LNCAP (cell line): ENCODE measurements around the gene BTN1A1.

Experiments used
- CTCF ChIP-seq: fragments of 450-650 bp; IDR thresholded peaks from 2 replicates; pipeline ENCODE4 v1.5.1; 2017; ENCODE audit warnings: mild to moderate bottlenecking

Gene BTN1A1

DNA sequence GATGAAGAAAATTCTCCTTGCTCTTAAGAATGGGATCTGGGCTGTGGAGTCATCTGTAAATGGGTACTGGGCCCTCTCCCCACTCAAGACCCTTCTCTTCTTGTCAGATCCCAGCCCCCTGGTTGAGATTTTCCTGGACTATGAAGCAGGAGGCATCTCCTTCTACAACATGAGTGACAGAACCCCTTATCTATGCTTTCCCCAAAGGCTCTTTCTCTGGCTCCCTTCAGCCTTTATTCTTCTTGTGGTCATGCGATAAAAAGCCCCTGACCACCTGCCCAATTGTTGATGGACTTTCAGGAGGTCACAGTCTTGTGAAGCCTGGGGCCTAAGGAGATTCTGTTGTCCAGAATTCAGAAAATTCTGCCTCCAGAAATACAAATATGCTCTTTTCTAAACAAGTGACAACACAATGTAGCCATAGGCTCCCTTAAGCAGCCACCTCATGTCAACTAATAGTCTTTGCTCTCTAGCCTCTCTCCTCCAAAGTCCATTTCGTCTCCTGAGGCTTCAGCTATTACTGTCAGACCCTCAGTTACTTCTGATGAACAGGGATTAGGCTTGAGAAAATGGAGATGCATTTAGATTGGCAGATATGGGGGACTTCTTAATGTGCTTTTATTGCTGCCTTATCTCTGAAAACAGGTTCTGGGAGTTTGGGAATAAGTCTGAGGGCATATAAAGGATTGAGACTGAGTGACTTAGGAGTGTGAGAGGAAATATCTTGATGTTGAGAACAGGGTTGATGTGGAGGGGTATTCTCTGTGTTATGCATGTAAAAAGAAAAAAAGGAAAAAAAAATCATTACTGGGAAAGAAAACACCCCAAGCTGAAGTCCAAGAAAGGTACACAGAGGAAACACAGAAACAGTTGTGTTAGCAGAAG, 21.8 kb upstream of the BTN1A1 start:
- TF ChIP-seq CTCF: no peak

- no peak for TF ChIP-seq CTCF
Measured at GRCh38 chr6:26478985-26479278, 21.2 kb upstream of the BTN1A1 start.

- no peak for TF ChIP-seq CTCF
Measured at GRCh38 chr6:26482338-26482737, 17.8 kb upstream of the BTN1A1 start.

- no peak for TF ChIP-seq CTCF
Measured at GRCh38 chr6:26483727-26484126, 16.4 kb upstream of the BTN1A1 start.

DNA sequence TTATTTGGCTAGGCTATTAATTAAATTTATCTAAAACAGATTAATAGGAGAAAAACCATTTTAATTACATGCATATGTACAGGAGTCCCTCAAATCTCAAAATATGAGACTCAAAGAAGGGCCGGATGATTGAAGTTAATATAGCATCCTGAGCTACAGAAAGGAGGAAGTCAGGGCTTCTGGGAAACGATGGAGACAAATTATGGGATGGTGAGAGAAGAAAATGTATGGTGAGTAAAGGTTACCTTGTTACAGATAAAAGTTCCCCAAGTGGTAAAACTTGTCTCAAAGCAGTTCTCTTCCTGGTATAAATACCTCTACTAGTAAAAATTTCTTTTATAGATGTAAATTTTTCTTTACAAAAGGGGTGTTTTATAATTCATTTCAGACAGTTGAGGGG, 15.9 kb upstream of the BTN1A1 start:
- no peak for TF ChIP-seq CTCF

DNA sequence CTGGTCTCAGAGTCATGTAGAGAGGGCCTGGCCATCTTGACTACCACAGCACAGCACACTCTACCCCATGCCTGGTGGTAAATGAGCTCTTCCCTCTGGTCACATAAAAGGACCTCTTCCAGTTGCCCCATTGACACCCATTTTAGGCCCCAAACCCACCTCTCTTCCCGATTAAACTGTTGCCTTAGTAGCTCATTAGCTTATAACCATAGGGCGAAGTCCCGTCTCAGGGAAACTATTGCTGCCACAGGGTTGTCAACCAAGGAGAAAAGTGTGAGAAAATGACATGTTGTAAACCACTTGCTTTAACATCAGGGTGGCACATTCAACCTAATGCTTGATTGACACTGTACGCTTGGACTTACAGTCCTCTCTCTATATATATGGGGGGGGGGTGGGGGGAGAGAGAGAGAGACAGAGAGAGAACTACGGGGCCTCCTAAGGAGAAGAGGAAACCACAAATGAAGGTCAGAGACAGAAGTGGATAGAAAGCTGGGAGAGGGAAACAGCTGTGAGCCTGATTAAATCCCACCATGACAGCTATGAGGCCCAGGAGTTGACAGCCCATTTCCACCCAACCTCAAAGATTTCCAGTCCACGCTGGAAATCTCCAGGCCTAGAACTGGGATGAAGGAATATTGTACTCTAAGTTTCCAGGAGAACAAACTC, 14.9 kb upstream of the BTN1A1 start:
- TF ChIP-seq CTCF: no peak

GRCh38 chr6:26486358-26486757, 13.7 kb upstream of the BTN1A1 start:
- no peak for TF ChIP-seq CTCF
